CMK (cell line): ENCODE measurements around the gene PFN2.

Source experiments
- DNase-seq: peaks from one replicate; pipeline ENCODE4 v3.0.0-alpha.2; 2010; ENCODE audit warnings: low read depth

The PFN2 gene

DNA sequence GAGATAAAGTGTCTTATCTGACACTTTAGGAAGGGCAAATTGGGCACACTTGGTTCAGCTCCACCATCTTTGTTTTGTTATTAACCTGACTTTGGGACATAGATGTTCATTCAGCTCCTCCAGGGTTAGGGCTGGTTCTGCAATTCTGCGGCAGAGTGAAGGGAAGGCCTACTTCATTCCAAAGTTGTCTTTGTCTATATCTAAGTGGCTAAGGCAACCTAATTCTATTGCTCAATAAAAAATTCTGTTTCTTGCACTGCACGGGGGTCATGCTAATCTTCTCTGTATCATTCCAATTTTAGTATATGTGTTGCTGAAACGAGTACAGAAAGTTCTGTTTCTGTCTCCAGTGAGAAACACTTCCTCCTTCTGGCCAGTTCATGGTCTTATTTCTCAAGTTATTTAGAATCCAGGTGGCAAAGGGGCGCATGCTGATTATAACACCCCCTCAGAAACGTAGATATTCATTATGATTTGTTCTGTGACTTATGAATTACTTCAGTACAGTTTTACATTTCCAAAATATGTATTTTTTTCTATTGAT lies 53.5 kb downstream of the PFN2 start:
- no peak for DNase-seq
